ENCODE measurements around the gene VMP1.

The VMP1 gene

GRCh38 chr17:59707149-59707970 lies at the start of gene VMP1, which contains the start of gene PTRH2:
TSS of gene VMP1 (plus strand) at chr17:59707654. CDS start at chr17:59731447, 23,793 bp downstream.
TSS of gene PTRH2 (minus strand) at chr17:59707430. CDS start at chr17:59697978, 9,452 bp downstream.
- DNase-seq (ENCODE audit: low read depth): peak; percentile 87

- DNase-seq (ENCODE audit: low read depth): no peak
Measured at GRCh38 chr17:59666235-59666634, 41.2 kb upstream of the VMP1 start.

DNA sequence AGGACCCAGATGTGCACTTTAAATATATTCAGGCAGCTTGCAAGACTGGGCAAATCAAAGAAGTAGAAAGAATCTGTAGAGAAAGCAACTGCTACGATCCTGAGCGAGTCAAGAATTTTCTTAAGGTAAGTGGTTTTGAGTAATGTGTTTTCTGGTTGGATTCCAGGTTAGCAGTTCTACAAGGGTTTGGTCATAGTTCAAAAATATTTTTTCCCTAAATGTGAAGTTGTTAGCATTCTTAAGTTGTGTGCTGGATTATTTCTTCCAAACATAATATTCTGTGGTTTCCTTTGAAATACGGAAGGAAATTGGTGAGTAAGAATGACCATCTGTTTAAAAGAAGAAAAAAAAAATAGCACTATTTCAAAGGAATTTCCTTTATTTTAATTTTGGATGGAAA lies 38.6 kb upstream of the VMP1 start:
- no peak for DNase-seq (ENCODE audit: low read depth)

- DNase-seq (ENCODE audit: low read depth): no peak
Measured at GRCh38 chr17:59669411-59669810, 38.0 kb upstream of the VMP1 start.

DNA sequence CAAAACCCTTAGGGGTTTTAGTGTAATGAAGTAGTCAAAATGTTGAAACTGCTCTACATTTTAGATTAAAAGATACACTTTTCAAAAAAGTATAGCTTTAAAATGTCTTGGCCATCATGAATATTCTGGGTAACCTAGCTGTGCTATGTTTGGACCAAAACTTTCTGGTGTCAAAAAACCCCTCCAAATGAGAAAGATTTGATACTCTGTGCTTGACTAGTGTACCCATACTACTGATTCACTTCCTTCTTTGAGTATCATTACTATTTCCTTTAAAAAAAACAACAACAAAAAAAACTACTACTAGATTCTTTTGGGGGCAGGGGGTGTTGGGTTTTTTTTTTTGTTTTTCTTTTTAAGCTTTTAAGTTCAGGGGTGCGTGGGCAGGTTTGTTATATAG lies 37.5 kb upstream of the VMP1 start:
- no peak for DNase-seq (ENCODE audit: low read depth)

DNA sequence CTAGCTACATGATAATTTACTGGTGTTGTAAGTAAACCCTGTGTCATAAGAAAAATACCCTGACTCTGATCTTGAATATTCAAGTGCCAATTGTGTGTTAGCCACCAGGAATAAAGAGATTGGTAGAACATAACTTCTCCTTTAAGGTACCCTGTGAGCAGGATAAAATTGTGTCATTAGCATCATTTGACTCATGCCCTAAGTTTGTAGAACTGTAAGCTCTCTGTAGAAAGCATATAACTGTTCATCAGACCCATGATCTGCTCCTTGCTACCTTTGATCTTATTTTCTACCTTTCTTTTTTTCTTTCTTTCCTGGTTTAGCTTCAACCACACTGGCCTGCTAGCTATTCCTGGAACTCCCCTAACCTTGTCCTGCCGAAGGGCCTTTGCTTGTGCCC lies 36.1 kb upstream of the VMP1 start:
- DNase-seq (ENCODE audit: low read depth): no peak

GRCh38 chr17:59675231-59675630 lies 32.2 kb upstream of the VMP1 start:
- DNase-seq (ENCODE audit: low read depth): no peak

DNA sequence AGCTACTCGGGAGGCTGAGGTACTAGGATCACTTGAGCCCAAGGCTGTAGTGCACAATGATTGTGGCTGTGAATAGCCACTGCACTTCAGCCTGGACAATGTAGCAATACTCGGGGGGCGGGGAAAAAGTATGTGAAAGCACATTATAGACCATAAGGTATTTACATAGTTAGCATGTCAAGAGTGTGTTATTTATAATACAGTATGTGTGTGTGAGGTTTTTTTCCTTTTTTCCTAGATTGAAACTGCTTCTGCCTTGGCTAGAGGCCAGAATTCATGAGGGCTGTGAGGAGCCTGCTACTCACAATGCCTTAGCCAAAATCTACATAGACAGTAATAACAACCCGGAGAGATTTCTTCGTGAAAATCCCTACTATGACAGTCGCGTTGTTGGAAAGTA lies 30.7 kb upstream of the VMP1 start:
- no peak for DNase-seq (ENCODE audit: low read depth)

GRCh38 chr17:59678918-59679317 lies 28.5 kb upstream of the VMP1 start:
- no peak for DNase-seq (ENCODE audit: low read depth)

GRCh38 chr17:59680314-59680713 lies 27.1 kb upstream of the VMP1 start:
- no peak for DNase-seq (ENCODE audit: low read depth)

GRCh38 chr17:59683283-59683682 lies 24.2 kb upstream of the VMP1 start:
- no peak for DNase-seq (ENCODE audit: low read depth)

GRCh38 chr17:59684967-59685366 lies 22.5 kb upstream of the VMP1 start:
- no peak for DNase-seq (ENCODE audit: low read depth)

- no peak for DNase-seq (ENCODE audit: low read depth)
Measured at GRCh38 chr17:59688008-59688407, 19.4 kb upstream of the VMP1 start.

GRCh38 chr17:59688496-59688895 lies 19.0 kb upstream of the VMP1 start:
- no peak for DNase-seq (ENCODE audit: low read depth)

GRCh38 chr17:59693582-59693981 lies 13.9 kb upstream of the VMP1 start:
- DNase-seq (ENCODE audit: low read depth): no peak

GRCh38 chr17:59694344-59694743 lies 13.1 kb upstream of the VMP1 start:
- DNase-seq (ENCODE audit: low read depth): no peak

GRCh38 chr17:59695945-59696681 lies 11.3 kb upstream of the VMP1 start:
- DNase-seq (ENCODE audit: low read depth): no peak

- DNase-seq (ENCODE audit: low read depth): no peak
Measured at GRCh38 chr17:59696682-59697277, 10.7 kb upstream of the VMP1 start.

DNA sequence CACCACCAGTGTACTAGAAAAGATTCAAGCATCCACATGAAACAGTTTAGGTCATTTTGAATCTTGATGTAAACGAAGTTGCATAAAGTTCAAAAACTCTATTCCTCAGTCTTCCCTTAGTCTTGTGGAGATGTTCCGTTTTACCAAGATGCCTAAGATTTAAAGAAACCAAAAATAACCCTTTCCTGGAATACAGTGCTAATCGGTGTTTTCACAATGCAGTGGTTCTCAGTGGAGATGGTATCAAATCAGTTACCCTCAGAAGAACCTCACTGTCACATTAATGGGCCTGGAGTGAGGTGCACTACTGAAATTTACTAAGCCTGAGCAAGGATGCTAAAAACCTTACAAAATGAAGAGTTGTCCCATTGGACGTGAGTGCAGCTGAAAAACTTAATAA lies 9.3 kb upstream of the VMP1 start:
- DNase-seq (ENCODE audit: low read depth): no peak

- no peak for DNase-seq (ENCODE audit: low read depth)
Measured at GRCh38 chr17:59699218-59699617, 8.2 kb upstream of the VMP1 start.

- no peak for DNase-seq (ENCODE audit: low read depth)
Measured at GRCh38 chr17:59699786-59700185, 7.7 kb upstream of the VMP1 start.

DNA sequence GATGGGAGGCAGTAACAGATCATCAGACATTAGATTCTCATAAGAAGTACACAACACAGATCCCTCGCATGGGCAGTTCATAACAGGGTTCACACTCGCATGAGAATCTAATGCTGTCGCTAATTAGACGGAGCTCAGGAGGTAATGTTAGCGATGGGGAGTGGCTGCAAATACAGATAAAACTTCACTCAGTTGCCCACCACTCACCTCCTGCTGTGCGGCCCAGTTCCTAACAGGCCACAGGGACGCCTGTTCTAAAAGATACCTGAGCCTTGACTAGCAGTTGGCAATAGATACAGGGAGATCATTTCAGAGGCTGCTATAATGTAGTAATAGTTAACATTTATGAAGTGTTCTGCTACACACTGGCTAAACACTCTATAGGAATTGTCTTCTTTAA lies 5.2 kb upstream of the VMP1 start:
- no peak for DNase-seq (ENCODE audit: low read depth)

GRCh38 chr17:59707971-59708430 lies 547 bp downstream of the VMP1 start:
- no peak for DNase-seq (ENCODE audit: low read depth)

Measured in stimulated activated CD8-positive, alpha-beta memory T cell treated with anti-CD3 and anti-CD28 coated beads, Interleukin-4, amount 100 ng/mL, for 24 hours (primary cell).